ENCODE results near the gene NGEF. TPM values are rescaled to one million over a fixed set of nuclear protein-coding genes. Genes with fewer than 3 reads are reported as not detected.

The NGEF gene
- total RNA-seq, 1 experiment from 2014 or later: 1.9 TPM

DNA sequence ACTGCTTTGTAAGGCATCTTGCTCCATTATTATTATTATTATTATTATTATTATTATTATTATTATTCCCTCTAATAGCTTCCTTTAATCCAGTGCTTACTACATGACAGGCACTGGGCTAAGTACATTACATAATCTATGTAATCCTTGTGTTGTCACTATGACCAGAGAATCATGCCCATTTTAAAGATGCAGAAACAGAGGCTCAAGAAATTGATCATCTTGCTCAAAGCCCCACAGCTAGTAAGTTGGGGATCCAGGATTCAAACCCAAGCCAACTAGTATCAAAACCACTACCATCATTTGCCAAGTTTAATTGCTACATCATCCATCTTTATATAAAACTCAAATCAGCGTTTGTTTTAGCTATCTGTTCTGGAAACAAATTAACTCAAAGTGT is 594 bp upstream of the NGEF start:
- Histone ChIP-seq H3K23me2 (ENCODE audit: insufficient read length, low read depth, low read length, poor library complexity, severe bottlenecking) (no peaks in the 10 kb centered on the region), H2AK5ac (ENCODE audit: insufficient read length, low read length) (no peak overlapping the region), H3T11ph (ENCODE audit: low read length) (no peak overlapping the region), H3K79me1 (ENCODE audit: insufficient read depth, low read depth, low read length, poor library complexity, severe bottlenecking) (no peaks in the 10 kb centered on the region), H2BK20ac (ENCODE audit: low read depth, low read length, poor library complexity, severe bottlenecking) (no peak overlapping the region), H3K9ac (ENCODE audit: extremely low read depth, insufficient read length, low read length) (no peak overlapping the region), H3K14ac (ENCODE audit: insufficient read depth, low read length) (no peak overlapping the region), H3K27me3 (ENCODE audit: insufficient read depth, low read length) (no peaks in the 10 kb centered on the region), H3K4ac (ENCODE audit: low read depth, low read length) (no peak overlapping the region), H4K5ac (ENCODE audit: insufficient read length, low read depth, low read length) (no peak overlapping the region), H3K4me2 (ENCODE audit: insufficient read depth, insufficient read length, low read length) (no peak overlapping the region), H3K9me3 (ENCODE audit: control insufficient read depth, low read depth, low read length) (no peaks in the 10 kb centered on the region), H3K4me1 (ENCODE audit: insufficient read depth, low read length) (no peaks in the 10 kb centered on the region), H3K56ac (ENCODE audit: insufficient read length, low read depth, low read length) (no peak overlapping the region), H2BK120ac (ENCODE audit: low read depth, low read length, poor library complexity, severe bottlenecking) (no peak overlapping the region), H2BK5ac (ENCODE audit: insufficient read length, low read length) (no peak overlapping the region), H2BK12ac (ENCODE audit: insufficient read length, low read depth, low read length) (no peak overlapping the region), H2BK15ac (ENCODE audit: low read depth, low read length) (no peak overlapping the region), H3K23ac (ENCODE audit: insufficient read length, low read depth, low read length) (no peak overlapping the region), H4K20me1 (ENCODE audit: control insufficient read depth, insufficient read depth, insufficient read length) (no peaks in the 10 kb centered on the region), H3K79me2 (ENCODE audit: insufficient read depth, low read length) (no peaks in the 10 kb centered on the region), H3K18ac (ENCODE audit: insufficient read length, low read depth, low read length) (no peak overlapping the region), H2AFZ (ENCODE audit: low read length) (no peak overlapping the region), H4K8ac (replicated peaks; ENCODE audit: insufficient read length, low read depth, low read length) (no peak overlapping the region), H4K91ac (ENCODE audit: insufficient read length, low read depth, low read length) (no peak overlapping the region), H3K27ac (ENCODE audit: insufficient read length, low read depth, low read length) (no peak overlapping the region)
- H3K4me1 Mint-ChIP-seq: no peaks in the 10 kb centered on the region
- peaks cover 0 to 5% of the 10 kb centered on the region in 2 experiments; a peak in 2 of 5 replicates for H3K9me3 Mint-ChIP-seq
- H3K27me3 Mint-ChIP-seq (ENCODE audit: low read depth): peaks cover 1% of the 10 kb centered on the region; the same call in 1 of the 2 replicates
- no peak overlapping the region for H3K4me3 Mint-ChIP-seq
- no peak overlapping the region for H3K27ac Mint-ChIP-seq
- no CpG with 5 or more reads among the region's 1 CpG for whole genome bisulfite sequencing (ENCODE audit: extremely low coverage, insufficient read length, low lambda C conversion rate)
- no peaks in the 10 kb centered on the region for H3K36me3 Mint-ChIP-seq (ENCODE audit: insufficient read depth in 1 of 3, low read depth in 3 of 3)
- DNase-seq: no peak
- TF ChIP-seq, protein P1, sequence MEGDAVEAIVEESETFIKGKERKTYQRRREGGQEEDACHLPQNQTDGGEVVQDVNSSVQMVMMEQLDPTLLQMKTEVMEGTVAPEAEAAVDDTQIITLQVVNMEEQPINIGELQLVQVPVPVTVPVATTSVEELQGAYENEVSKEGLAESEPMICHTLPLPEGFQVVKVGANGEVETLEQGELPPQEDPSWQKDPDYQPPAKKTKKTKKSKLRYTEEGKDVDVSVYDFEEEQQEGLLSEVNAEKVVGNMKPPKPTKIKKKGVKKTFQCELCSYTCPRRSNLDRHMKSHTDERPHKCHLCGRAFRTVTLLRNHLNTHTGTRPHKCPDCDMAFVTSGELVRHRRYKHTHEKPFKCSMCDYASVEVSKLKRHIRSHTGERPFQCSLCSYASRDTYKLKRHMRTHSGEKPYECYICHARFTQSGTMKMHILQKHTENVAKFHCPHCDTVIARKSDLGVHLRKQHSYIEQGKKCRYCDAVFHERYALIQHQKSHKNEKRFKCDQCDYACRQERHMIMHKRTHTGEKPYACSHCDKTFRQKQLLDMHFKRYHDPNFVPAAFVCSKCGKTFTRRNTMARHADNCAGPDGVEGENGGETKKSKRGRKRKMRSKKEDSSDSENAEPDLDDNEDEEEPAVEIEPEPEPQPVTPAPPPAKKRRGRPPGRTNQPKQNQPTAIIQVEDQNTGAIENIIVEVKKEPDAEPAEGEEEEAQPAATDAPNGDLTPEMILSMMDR (conservative IDR thresholded peaks at IDR 0.05): no peak

Data from H9 (cell line).